SK-N-SH (cell line): ENCODE measurements around the gene EFNB1. TPM values are rescaled to one million over a fixed set of nuclear protein-coding genes. Genes with fewer than 3 reads are reported as not detected.

ENCODE experiments used
- CTCF ChIA-PET: fragments of 300-600, 350-600 bp; formaldehyde crosslinking; extraction: SDS; loops from one replicate; lab custom pipeline; 2021; lab: Yijun Ruan, JAX
- POLR2A ChIA-PET: fragments of 350-600 bp; sonication (Branson Sonifier 250); formaldehyde crosslinking; extraction: SDS; loops from one replicate; lab custom pipeline; 2020; ENCODE audit warnings: antibody characterized with exemption, inconsistent platforms; lab: Yijun Ruan, JAX
- DNase-seq: peaks from one replicate; pipeline ENCODE4 v3.0.0; 2012
- H2AFZ ChIP-seq: fragments of 200-600 bp; sonication (generic); 2 replicates; pipeline ENCODE4 v1.8.1; 2016; ENCODE audit warnings: antibody characterized with exemption, mild to moderate bottlenecking, low read depth
- H3F3A ChIP-seq: fragments of 200-600 bp; sonication (generic); replicated peaks from 2 replicates; pipeline ENCODE3; 2016; ENCODE audit warnings: antibody characterized with exemption, mild to moderate bottlenecking; ENCODE audit not compliant: insufficient read depth
- H3K27ac ChIP-seq, 2 experiments: fragments of 200-500 bp in 1 of 2; fragments of 200-600 bp in 1 of 2; sonication (Bioruptor generic) in 1 of 2; sonication (generic), shearing (Covaris generic) in 1 of 2; 2 replicates each; pipeline versions ENCODE4 v1.5.1 to v1.6.1; 2014 to 2016; ENCODE audit warnings: low read depth in 2 of 2, inconsistent platforms in 1 of 2, low read length in 1 of 2, mild to moderate bottlenecking in 1 of 2, mixed read lengths in 1 of 2
- H3K27me3 ChIP-seq: fragments of 200-600 bp; sonication (generic), shearing (Covaris generic); 2 replicates; pipeline ENCODE4 v1.6.1; 2016; ENCODE audit warnings: mixed run types; ENCODE audit not compliant: insufficient read depth
- H3K36me3 ChIP-seq, 2 experiments: fragments of 200-500 bp in 1 of 2; fragments of 200-600 bp in 1 of 2; sonication (Bioruptor generic) in 1 of 2; sonication (generic) in 1 of 2; replicated peaks in 1 of 2; 2 replicates each; pipeline versions ENCODE3 to v1.5.1; 2014 to 2016; ENCODE audit warnings: low read length in 1 of 2, mild to moderate bottlenecking in 1 of 2; ENCODE audit not compliant: insufficient read depth in 2 of 2, control insufficient read depth in 1 of 2
- H3K4me1 ChIP-seq, 2 experiments: fragments of 200-500 bp in 1 of 2; fragments of 200-600 bp in 1 of 2; sonication (Bioruptor generic) in 1 of 2; sonication (generic), shearing (Covaris generic) in 1 of 2; 2 replicates each; pipeline versions ENCODE4 v1.5.1 to v1.6.1; 2014 to 2016; ENCODE audit warnings: low read depth in 1 of 2, low read length in 1 of 2, mixed run types in 1 of 2; ENCODE audit not compliant: insufficient read depth in 2 of 2, control insufficient read depth in 1 of 2
- H3K4me2 ChIP-seq: fragments of 200-600 bp; sonication (generic), shearing (Covaris generic); 2 replicates; pipeline ENCODE4 v1.6.1; 2017; ENCODE audit warnings: mixed run types
- H3K4me3 ChIP-seq, 2 experiments: fragments of 200-500 bp in 1 of 2; fragments of 200-600 bp in 1 of 2; sonication (Bioruptor generic) in 1 of 2; sonication (generic), shearing (Covaris generic) in 1 of 2; 2 replicates each; pipeline versions ENCODE4 v1.5.1 to v1.8.1; 2014 to 2016; ENCODE audit warnings: low read depth in 2 of 2, inconsistent platforms in 1 of 2, low read length in 1 of 2, mild to moderate bottlenecking in 1 of 2, mixed read lengths in 1 of 2, moderate library complexity in 1 of 2
- H3K79me2 ChIP-seq: fragments of 200-600 bp; sonication (generic); 2 replicates; pipeline ENCODE4 v1.8.1; 2017; ENCODE audit warnings: mild to moderate bottlenecking; ENCODE audit not compliant: insufficient read depth
- H3K9ac ChIP-seq: fragments of 200-600 bp; sonication (generic); 2 replicates; pipeline ENCODE4 v1.6.1; 2017; ENCODE audit warnings: mixed run types
- H3K9me2 ChIP-seq: fragments of 200-600 bp; sonication (generic); 2 replicates; pipeline ENCODE4 v1.6.1; 2017; ENCODE audit warnings: mixed run types
- H3K9me3 ChIP-seq: fragments of 200-600 bp; sonication (generic); 2 replicates; pipeline ENCODE4 v1.6.1; 2017; ENCODE audit warnings: mixed run types, mild to moderate bottlenecking, moderate library complexity
- H4K20me1 ChIP-seq: fragments of 200-600 bp; sonication (generic); 2 replicates; pipeline ENCODE4 v1.6.1; 2017; ENCODE audit warnings: mild to moderate bottlenecking, mixed run types; ENCODE audit not compliant: insufficient read depth
- EZH2phosphoT487 ChIP-seq: fragments of 200-600 bp; sonication (generic); IDR thresholded peaks from 2 replicates; pipeline ENCODE4 v1.6.1; 2017; ENCODE audit warnings: low read depth, mixed run types, mild to moderate bottlenecking, antibody characterized with exemption, moderate library complexity, borderline replicate concordance
- FOXM1 ChIP-seq: IDR thresholded peaks from 2 replicates; pipeline ENCODE4 v1.4.0; 2012; ENCODE audit warnings: low read depth, mild to moderate bottlenecking
- GABPA ChIP-seq: IDR thresholded peaks from 2 replicates; pipeline ENCODE4 v1.4.0; 2012; ENCODE audit warnings: low read depth, mild to moderate bottlenecking
- GATA2 ChIP-seq: sonication (generic); formaldehyde crosslinking; IDR thresholded peaks from 2 replicates; pipeline ENCODE4 v1.5.0; 2020; ENCODE audit warnings: mild to moderate bottlenecking, missing genetic modification reagents
- MAX ChIP-seq: IDR thresholded peaks from 2 replicates; pipeline ENCODE4 v1.4.0; 2012; ENCODE audit warnings: low read depth
- MEF2A ChIP-seq: IDR thresholded peaks from 2 replicates; pipeline ENCODE4 v1.4.0; 2012; ENCODE audit warnings: low read depth, borderline replicate concordance
- MXI1 ChIP-seq: IDR thresholded peaks from 2 replicates; pipeline ENCODE4 v1.6.1; 2012; ENCODE audit warnings: mild to moderate bottlenecking, low read depth, low read length, improper control_type of control experiment
- NFIC ChIP-seq: IDR thresholded peaks from 2 replicates; pipeline ENCODE4 v1.4.0; 2012; ENCODE audit warnings: borderline replicate concordance
- PBX3 ChIP-seq: IDR thresholded peaks from 2 replicates; pipeline ENCODE4; 2012
- RCOR1 ChIP-seq: fragments of 150-350 bp; IDR thresholded peaks from 2 replicates; pipeline ENCODE4 v1.6.1; 2017; ENCODE audit warnings: antibody characterized with exemption, low read length
- RFX5 ChIP-seq: IDR thresholded peaks from 2 replicates; pipeline ENCODE4 v1.6.1; 2012; ENCODE audit warnings: mild to moderate bottlenecking, improper control_type of control experiment, low read length
- RXRA ChIP-seq: IDR thresholded peaks from 2 replicates; pipeline ENCODE4 v1.4.0; 2012; ENCODE audit warnings: low read depth, mild to moderate bottlenecking, borderline replicate concordance
- SMC3 ChIP-seq: IDR thresholded peaks from 2 replicates; pipeline ENCODE4 v1.6.1; 2012; ENCODE audit warnings: low read depth, low read length, improper control_type of control experiment
- TCF12 ChIP-seq: IDR thresholded peaks from 2 replicates; pipeline ENCODE4 v1.4.0; 2012
- TEAD4 ChIP-seq: IDR thresholded peaks from 2 replicates; pipeline ENCODE4 v1.4.0; 2012; ENCODE audit warnings: mild to moderate bottlenecking, borderline replicate concordance; ENCODE audit not compliant: insufficient read depth
- USF1 ChIP-seq: IDR thresholded peaks from 2 replicates; pipeline ENCODE4 v1.4.0; 2012; ENCODE audit warnings: low read depth, borderline replicate concordance
- USF2 ChIP-seq: fragments of 150-350 bp; IDR thresholded peaks from 2 replicates; pipeline ENCODE4 v1.6.1; 2017; ENCODE audit warnings: antibody characterized with exemption, low read length, low read depth, borderline replicate concordance
- ZBTB33 ChIP-seq: IDR thresholded peaks from 2 replicates; pipeline ENCODE4 v1.4.0; 2012; ENCODE audit warnings: low read depth, borderline replicate concordance
- WGBS: methylation state at CpG from one replicate; pipeline ENCODE4 v1.1.6; 2017; ENCODE audit warnings: low lambda C conversion rate; 5-methylcytosine and 5-hydroxymethylcytosine counted together
- polyA plus RNA-seq, 3 experiments: library from polyadenylated mRNA; depleted of rRNA; stranded (reverse); fragments of >200 nt; gene quantifications; 2 replicates each; pipeline ENCODE4 v1.2.3, GENCODE V29; 2012

Gene EFNB1
- polyA plus RNA-seq, 1 of the 3 experiments (the other 2 are of a cell fraction): 8.4 TPM

GRCh38 chrX:68874076-68874475 lies 45.3 kb downstream of the EFNB1 start:
- no peak for DNase-seq
- Histone ChIP-seq H3K4me1 (peaks cover 0 to 13% of the 10 kb centered on the region in 2 experiments; a peak in 1 of 4 replicates), H3K36me3 (no peaks in the 10 kb centered on the region), H3K79me2 (no peaks in the 10 kb centered on the region), H4K20me1 (no peaks in the 10 kb centered on the region), H3K27ac (no peak overlapping the region), H3K9ac (no peak overlapping the region), H3F3A (no peaks in the 10 kb centered on the region), H3K4me3 (no peak overlapping the region), H3K27me3 (peaks cover 20% of the 10 kb centered on the region; the same call in 1 of the 2 replicates), H3K9me3 (no peaks in the 10 kb centered on the region), H3K9me2 (no peaks in the 10 kb centered on the region), H3K4me2 (no peak overlapping the region), H2AFZ (no peak overlapping the region)
- ChIA-PET CTCF (no interaction called here), POLR2A (no interaction called here)
- TF ChIP-seq TCF12 (no peak), MAX (no peak), GABPA (no peak), RCOR1 (0 out of 2 replicates have a peak, but pooled peaks have one; percentile 16), FOXM1 (no peak), TEAD4 (no peak), PBX3 (no peak)
- WGBS: 37% methylated on average over 3 of the region's 3 CpGs

GRCh38 chrX:68876731-68877130 lies 47.9 kb downstream of the EFNB1 start:
- Histone ChIP-seq H3K36me3 (no peaks in the 10 kb centered on the region), H3K27me3 (peaks cover 20% of the 10 kb centered on the region; the same call in 1 of the 2 replicates), H3K4me1 (peaks cover 0 to 16% of the 10 kb centered on the region in 2 experiments; a peak in 1 of 4 replicates), H3K27ac (no peak overlapping the region), H2AFZ (no peak overlapping the region), H3K9me3 (no peaks in the 10 kb centered on the region), H3F3A (no peaks in the 10 kb centered on the region), H4K20me1 (no peaks in the 10 kb centered on the region), H3K9ac (no peak overlapping the region), H3K79me2 (no peaks in the 10 kb centered on the region), H3K4me3 (no peak overlapping the region), H3K4me2 (no peak overlapping the region), H3K9me2 (no peaks in the 10 kb centered on the region)
- no peak for DNase-seq
- 25% methylated on average over 3 of the region's 6 CpGs for WGBS
- CTCF ChIA-PET: interaction anchor here (0.8 kb wide), 1 partner anchor 17 kb away, joined by 3 read pairs; no protein-coding TSS in a partner anchor
- POLR2A ChIA-PET: no interaction called here
- TF ChIP-seq GATA2 (CRISPR knock-in tag): no peak

- Histone ChIP-seq H3K4me2 (no peak overlapping the region), H3K4me3 (no peak overlapping the region), H3K27me3 (peaks cover 20% of the 10 kb centered on the region; the same call in 1 of the 2 replicates), H4K20me1 (no peaks in the 10 kb centered on the region), H3K9me3 (no peaks in the 10 kb centered on the region), H3K79me2 (no peaks in the 10 kb centered on the region), H3F3A (no peaks in the 10 kb centered on the region), H2AFZ (no peak overlapping the region), H3K27ac (no peak overlapping the region), H3K9ac (no peak overlapping the region), H3K4me1 (peaks cover 0 to 17% of the 10 kb centered on the region in 2 experiments; a peak in 1 of 4 replicates), H3K36me3 (no peaks in the 10 kb centered on the region), H3K9me2 (no peaks in the 10 kb centered on the region)
- 17% methylated on average over 1 of the region's 9 CpGs for WGBS
- POLR2A ChIA-PET: no interaction called here
- CTCF ChIA-PET: no interaction called here
- no peak for DNase-seq
- no peak for TF ChIP-seq NFIC
- no peak for TF ChIP-seq SMC3
- no peak for TF ChIP-seq RFX5
- no peak for TF ChIP-seq GATA2 (CRISPR knock-in tag)
- TF ChIP-seq USF2: no peak
- no peak for TF ChIP-seq EZH2phosphoT487
- no peak for TF ChIP-seq USF1
- no peak for TF ChIP-seq RXRA
- TF ChIP-seq MEF2A: no peak
- no peak for TF ChIP-seq ZBTB33
- no peak for TF ChIP-seq RCOR1
- TF ChIP-seq MXI1: no peak
These were observed 48.8 kb downstream of the EFNB1 start for GRCh38 chrX:68877606-68878005.
